GM19193 (cell line): ENCODE results near the gene MGARP.

ENCODE experiments used
- POLR2A ChIP-seq: IDR thresholded peaks from 4 replicates; pipeline ENCODE4 v1.6.1; 2011; ENCODE audit not compliant: insufficient read depth, insufficient read length; ENCODE audit errors: extremely low read depth

Gene MGARP

DNA sequence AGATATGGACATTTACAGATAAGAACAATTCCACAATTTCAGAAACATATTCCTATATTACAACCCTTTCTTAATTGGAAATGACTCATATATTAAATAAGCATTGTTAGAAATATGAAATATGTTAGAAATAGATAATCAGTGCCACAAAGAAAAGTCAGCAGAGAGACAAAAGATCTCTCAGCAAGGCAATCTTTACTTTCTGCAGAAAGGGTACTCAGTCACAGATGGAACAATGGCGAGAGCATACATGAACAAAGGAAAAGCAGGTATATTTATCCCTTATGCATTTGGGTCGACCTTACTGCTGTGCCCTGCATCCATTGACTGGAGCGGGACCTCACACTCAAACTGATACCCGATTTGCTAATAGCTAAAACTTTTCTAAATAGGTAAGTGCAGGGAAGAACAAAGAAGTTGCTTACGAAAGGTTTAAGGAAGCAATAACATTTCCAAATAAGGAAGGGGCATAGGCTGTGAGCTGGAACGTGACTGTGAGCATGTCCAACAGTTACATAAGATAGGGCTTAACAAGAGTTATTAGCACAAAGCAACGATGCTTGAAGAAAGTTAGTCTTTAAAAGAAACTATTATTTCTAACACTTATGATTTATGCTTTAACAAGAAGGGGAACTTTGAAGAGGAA lies 40.8 kb downstream of the MGARP start:
- no peak for TF ChIP-seq POLR2A

DNA sequence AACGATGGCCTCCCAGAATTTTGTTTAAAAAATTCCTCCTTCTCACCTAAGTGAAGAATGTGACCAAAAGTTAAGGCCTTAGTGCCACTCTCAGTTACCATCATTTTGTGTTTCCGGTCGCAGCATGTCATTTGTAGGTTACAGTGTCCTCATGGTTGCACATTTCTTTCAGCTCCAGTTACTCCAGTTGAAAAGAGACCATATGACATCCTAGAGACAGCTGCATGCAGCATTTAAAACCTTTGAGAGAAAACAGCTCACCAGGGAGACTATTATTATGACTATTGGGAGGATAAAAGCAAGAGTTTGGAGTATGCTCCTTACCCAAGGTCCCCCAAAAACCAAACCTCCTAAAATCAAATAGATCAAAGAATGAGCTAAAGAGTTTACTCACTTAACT lies 45.8 kb downstream of the MGARP start:
- TF ChIP-seq POLR2A: no peak

DNA sequence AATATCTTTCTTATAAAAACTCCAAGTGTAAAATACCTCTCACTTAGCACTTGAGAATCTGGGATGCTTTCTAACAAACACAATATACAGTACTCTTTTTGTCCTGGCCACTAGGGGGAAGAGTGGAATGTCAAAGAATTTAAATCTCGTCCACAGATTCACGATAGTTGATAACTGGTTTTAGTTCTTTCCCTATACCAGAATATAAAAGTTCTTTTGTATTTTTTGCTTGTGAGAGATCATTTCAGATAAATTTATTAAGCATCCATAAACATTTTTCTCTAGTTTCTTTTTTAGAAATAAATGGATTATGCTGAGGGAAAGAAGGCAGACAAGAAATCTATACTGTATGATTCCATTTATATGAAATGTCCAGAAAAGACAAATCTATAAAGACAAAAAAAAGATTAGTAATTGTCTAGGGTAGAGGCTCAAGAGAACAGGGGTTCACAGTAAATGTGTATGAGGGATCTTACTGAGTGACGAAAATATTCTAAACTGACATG lies 50.4 kb downstream of the MGARP start:
- no peak for TF ChIP-seq POLR2A

DNA sequence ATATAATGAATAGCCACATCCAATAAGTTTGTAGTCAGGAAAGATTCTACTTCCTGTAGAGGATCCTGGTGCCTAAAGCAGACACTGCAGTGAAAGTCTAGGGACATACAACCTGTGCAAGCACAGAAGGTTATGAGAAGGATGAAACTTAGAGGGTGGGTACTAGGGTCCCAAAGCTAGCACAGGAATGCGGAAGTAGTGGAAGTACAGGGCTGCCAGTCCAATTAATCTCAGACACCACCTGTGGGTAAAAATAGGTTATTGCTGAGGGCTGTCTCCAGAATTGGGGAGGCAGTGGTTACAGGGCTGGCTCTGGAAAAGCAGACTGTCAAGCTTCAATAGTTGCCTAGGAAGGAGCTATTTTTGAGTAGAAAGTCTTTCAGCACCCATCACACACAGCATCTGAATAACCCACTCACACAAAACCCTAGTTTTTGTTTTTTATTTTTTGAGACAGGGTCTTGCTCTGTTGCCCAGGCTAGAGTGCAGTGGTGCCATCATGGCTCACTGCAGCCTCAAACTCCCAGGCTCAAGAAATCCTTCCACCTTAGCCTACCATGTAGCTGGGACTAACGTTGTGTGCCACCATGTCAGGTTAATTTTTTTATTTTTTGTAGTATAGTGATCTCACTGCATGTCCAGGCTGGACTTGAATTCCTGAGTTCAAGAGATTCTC lies 52.2 kb downstream of the MGARP start:
- TF ChIP-seq POLR2A: no peak

DNA sequence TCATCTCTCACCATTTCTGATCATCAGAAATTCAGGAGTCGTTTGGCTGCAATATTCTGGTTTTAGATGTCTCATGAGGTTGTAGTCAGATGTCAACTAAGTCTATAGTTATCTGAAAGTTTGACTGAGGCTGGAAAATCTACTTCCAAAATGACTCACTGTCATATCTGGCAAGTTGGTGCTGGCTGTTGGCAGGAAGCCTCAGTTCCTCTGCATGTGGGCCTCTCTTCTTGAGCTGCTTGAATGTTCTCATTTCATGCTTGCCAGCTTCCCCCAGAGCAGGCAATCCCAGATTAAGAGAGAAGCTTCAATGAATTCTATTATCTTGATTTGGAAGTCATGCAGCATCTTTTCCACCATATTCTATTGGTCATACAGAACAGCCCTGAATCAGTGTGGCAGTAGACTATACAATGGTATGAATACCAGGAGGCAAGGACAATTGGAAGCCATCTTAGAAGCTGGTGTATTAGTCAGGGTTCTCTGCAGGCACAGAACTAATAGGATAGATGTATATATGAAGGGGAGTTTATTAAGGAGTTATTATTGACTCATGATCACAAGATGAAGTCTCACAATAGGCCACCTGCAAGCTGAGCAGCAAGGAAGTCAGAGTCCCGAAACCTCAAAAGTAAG lies 56.2 kb downstream of the MGARP start:
- no peak for TF ChIP-seq POLR2A

DNA sequence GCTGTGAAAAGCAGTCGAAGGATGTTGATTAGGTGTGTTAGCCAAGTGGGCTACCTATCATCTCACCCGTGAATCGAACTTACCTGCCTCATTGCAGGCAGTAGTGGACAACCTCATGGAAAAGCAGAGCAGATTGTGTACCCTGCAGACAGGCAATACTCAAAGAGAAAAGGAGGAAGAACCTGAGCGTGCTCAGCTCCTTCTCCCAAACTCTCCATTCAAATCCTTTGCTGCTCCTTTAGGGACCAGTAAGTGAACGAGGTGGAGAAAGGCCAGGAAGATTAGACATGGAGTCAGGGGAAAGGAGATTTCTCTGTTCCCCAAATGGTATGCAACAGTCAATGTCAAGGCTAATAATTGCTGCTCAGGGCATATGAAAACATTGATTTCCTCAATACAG lies 57.8 kb downstream of the MGARP start:
- TF ChIP-seq POLR2A: no peak

DNA sequence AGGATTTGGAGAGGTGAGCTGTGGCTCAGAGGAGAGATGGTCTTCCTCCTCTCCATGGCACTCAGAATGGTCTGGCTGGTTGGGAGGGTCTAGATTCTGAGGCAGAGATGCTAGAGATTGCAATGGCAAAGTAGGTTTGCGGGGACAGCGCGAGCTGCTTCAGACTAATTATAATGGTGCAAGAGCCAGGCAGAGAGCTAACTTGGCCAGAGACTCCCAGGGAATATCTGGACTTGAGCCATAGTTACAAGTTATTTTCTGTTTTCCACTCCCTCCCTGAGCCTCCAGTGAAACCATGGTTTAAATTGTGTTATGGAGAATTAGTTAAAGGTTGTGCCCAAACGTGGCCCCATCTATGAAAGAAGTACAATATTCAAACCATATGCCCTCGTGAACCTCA lies 58.3 kb downstream of the MGARP start:
- TF ChIP-seq POLR2A: no peak

DNA sequence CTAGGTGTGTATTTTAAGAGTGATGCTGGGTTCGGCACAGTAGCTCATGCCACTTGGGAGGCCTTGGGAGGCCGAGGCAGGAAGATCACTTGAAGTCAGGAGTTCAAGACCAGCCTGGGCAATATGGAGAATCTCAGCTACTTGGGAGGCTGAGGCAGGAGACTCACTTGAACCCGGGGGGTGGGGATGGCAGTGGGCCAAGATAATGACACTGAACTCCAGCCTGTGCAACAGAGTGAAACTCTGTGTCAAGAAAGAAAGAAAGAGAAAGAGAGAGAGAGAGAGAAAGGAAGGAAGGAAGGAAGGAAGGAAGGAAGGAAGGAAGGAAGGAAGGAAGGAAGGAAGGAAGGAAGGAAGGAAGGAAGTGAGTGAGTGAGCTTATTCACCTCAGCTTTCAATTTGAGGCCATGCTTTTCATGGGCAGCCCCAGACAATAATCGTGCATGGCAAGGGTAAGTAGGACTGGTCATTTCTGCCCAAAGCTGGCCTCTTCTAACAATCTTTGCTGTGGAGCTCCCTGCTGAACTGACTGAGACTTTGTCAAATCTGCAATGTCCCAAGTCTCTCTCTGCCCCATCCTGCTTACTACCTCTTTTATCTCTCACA lies 60.5 kb downstream of the MGARP start:
- TF ChIP-seq POLR2A: no peak
